ENCODE results near the gene ARHGEF28. TPM values are rescaled to one million over a fixed set of nuclear protein-coding genes. Genes with fewer than 3 reads are reported as not detected.

Gene ARHGEF28
- total and polyA plus RNA-seq, 2 of the 4 experiments (the other 2 are of a cell fraction), result 3.6 to 16.0 TPM

DNA sequence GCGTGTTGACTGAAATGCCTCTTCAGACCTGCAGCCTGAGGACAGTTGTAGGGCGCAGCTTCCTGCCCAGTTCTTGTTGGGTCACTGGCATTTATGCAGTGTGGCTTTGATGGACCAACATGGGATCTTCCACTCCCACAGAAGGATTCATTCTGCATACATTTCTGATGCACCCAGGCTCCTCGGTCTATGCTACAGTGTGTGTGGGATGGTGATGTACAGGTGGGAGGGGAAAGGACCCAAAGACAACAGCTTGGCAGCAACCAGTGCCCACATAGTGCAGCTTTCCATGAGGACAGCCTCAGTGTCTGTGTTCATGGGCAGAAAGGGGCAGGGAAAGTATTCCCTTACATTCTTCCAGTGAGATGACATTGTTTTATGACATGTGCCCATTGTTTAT, 237.9 kb downstream of the ARHGEF28 start:
- dilution Hi-C loops (cut with HindIII; ENCODE audit: low sequenced_read_pairs, unreplicated experiment), result no loop called here

More for the DNA sequence above, 237.9 kb downstream of the ARHGEF28 start:
- H3K56ac ChIP-seq (ENCODE audit: extremely low read depth, insufficient read depth, low read length), result no peak overlapping the region
- H4K5ac ChIP-seq (ENCODE audit: low read depth, low read length), result no peak overlapping the region
- peaks cover 4% of the 10 kb centered on the region for H3K4me1 ChIP-seq (ENCODE audit: control insufficient read depth, insufficient read depth, low read length)
- peaks cover 13% of the 10 kb centered on the region for H3K9me1 ChIP-seq (ENCODE audit: insufficient read depth, low read length)
- H3K14ac ChIP-seq (replicated peaks; ENCODE audit: low read depth, low read length), result 0 out of 2 replicates have a peak overlapping the region, but pooled peaks have one; percentile 6
- H4K20me1 ChIP-seq (ENCODE audit: insufficient read depth, low read length), result no peaks in the 10 kb centered on the region
- no peaks in the 10 kb centered on the region for H3K9me3 ChIP-seq (ENCODE audit: control insufficient read depth, insufficient read depth, low read length)
- no TSS peak for BruUV-seq (replicated peaks)
- no peak overlapping the region for H3K27ac ChIP-seq (ENCODE audit: insufficient read depth, low read length)
- no CpG with 5 or more reads among the region's 3 CpGs for WGBS, 2 experiments (ENCODE audit: extremely low coverage in 2 of 2, insufficient read length in 1 of 2)
- peaks cover 0 to 10% of the 10 kb centered on the region in 2 experiments; a peak in 1 of 4 replicates for H3K79me1 ChIP-seq (ENCODE audit: low read depth in 1 of 2, low read length in 2 of 2)
- H2BK120ac ChIP-seq (ENCODE audit: low read depth, low read length), result no peak overlapping the region
- no peak overlapping the region for H3K4me2 ChIP-seq (ENCODE audit: low read depth, low read length)
- no peak overlapping the region for H2AK5ac ChIP-seq (ENCODE audit: low read depth, low read length)
- ChIA-PET CTCF (no interaction called here), POLR2A (ENCODE audit: unreplicated experiment) (no interaction called here)
- peaks cover 7% of the 10 kb centered on the region for H3K36me3 ChIP-seq (ENCODE audit: control insufficient read depth, insufficient read depth, low read length)
- no peak overlapping the region for H2AFZ ChIP-seq (replicated peaks; ENCODE audit: low read length, poor library complexity)
- ATAC-seq (ENCODE audit: low read depth), result no peak
- H3K23ac ChIP-seq (ENCODE audit: low read depth, low read length), result no peak overlapping the region
- in situ Hi-C loops (cut with MboI; ENCODE audit: low sequenced_read_pairs), result no loop called here
- H2BK5ac ChIP-seq (ENCODE audit: low read depth, low read length, poor library complexity, severe bottlenecking), result no peak overlapping the region
- intact Hi-C loops (cut with micrococcal nuclease), result no loop called here
- no peak overlapping the region for H2BK20ac ChIP-seq (ENCODE audit: low read depth, low read length)
- no peak overlapping the region; the same call in 1 of the 2 replicates for H4K91ac ChIP-seq (ENCODE audit: insufficient read depth, low read depth, low read length)
- no peak overlapping the region for H3K4me3 ChIP-seq (ENCODE audit: insufficient read depth, low read depth, low read length)
- H3K18ac ChIP-seq (ENCODE audit: low read depth, low read length), result no peak overlapping the region
- H3K9ac ChIP-seq (ENCODE audit: low read depth, low read length), result no peak overlapping the region
- DNase-seq, result no peak
- TF ChIP-seq RAD21 (IDR thresholded peaks at IDR 0.05; ENCODE audit: low read length) (no peak), NFE2L2 (IDR thresholded peaks at IDR 0.05; ENCODE audit: low read depth, low read length) (no peak), POLR2A (IDR thresholded peaks at IDR 0.05; ENCODE audit: low read depth, low read length) (no peak), MAFK (IDR thresholded peaks at IDR 0.05; ENCODE audit: low read depth, low read length) (no peak), BHLHE40 (IDR thresholded peaks at IDR 0.05; ENCODE audit: low read depth, low read length) (no peak), FOS (IDR thresholded peaks at IDR 0.05; ENCODE audit: low read depth, low read length) (no peak), CEBPB (IDR thresholded peaks at IDR 0.05; ENCODE audit: low read depth, low read length) (no peak), SMC3 (IDR thresholded peaks at IDR 0.05; ENCODE audit: low read depth, low read length) (no peak), CHD1 (IDR thresholded peaks at IDR 0.05; ENCODE audit: low read depth, low read length) (no peak), RCOR1 (IDR thresholded peaks at IDR 0.05; ENCODE audit: insufficient replicate concordance, low read length) (no peak), RFX5 (IDR thresholded peaks at IDR 0.05; ENCODE audit: low read depth, low read length) (no peak), ELK1 (IDR thresholded peaks at IDR 0.05; ENCODE audit: borderline replicate concordance, low read depth, low read length) (no peak), MAZ (IDR thresholded peaks at IDR 0.05; ENCODE audit: borderline replicate concordance, low read depth, low read length) (no peak)
- no peak overlapping the region for H4K8ac ChIP-seq (ENCODE audit: low read depth in 2 of 2, low read length in 2 of 2)
- H2BK15ac ChIP-seq (ENCODE audit: low read depth, low read length), result no peak overlapping the region
- no peaks in the 10 kb centered on the region for H3K27me3 ChIP-seq (ENCODE audit: control insufficient read depth, insufficient read depth, low read length)
- no peak overlapping the region for H3K4ac ChIP-seq (ENCODE audit: low read depth, low read length)
- H2AK9ac ChIP-seq (replicated peaks; ENCODE audit: low read depth, low read length, poor library complexity), result no peak overlapping the region
